HEK293 (cell line): ENCODE measurements around the gene CDKL2.

Experiments used
- TRIM28 ChIP-seq: IDR thresholded peaks from 2 replicates; pipeline ENCODE4 v1.6.1; 2011; ENCODE audit warnings: low read length, control low read depth, borderline replicate concordance
- ZNF416 ChIP-seq: fragments of 450-650 bp; formaldehyde crosslinking; IDR thresholded peaks from 2 replicates; pipeline ENCODE4 v1.5.1; 2016; ENCODE audit warnings: missing biosample characterization, missing genetic modification characterization
- TF ChIP-seq, protein P1 (sequence below): fragments of 450-650 bp; formaldehyde crosslinking; IDR thresholded peaks from 2 replicates; pipeline ENCODE4 v1.5.1; 2016; ENCODE audit warnings: missing biosample characterization, missing genetic modification characterization
- TF ChIP-seq, protein P2 (sequence below): fragments of 450-650 bp; formaldehyde crosslinking; optimal IDR thresholded peaks from 2 replicates; pipeline ENCODE3; 2016; ENCODE audit warnings: missing biosample characterization, mild to moderate bottlenecking, missing genetic modification characterization

GRCh38 chr4:75561789-75562188 lies 68.5 kb downstream of the CDKL2 start:
- TF ChIP-seq TRIM28, result no peak
- TF ChIP-seq, protein P1, sequence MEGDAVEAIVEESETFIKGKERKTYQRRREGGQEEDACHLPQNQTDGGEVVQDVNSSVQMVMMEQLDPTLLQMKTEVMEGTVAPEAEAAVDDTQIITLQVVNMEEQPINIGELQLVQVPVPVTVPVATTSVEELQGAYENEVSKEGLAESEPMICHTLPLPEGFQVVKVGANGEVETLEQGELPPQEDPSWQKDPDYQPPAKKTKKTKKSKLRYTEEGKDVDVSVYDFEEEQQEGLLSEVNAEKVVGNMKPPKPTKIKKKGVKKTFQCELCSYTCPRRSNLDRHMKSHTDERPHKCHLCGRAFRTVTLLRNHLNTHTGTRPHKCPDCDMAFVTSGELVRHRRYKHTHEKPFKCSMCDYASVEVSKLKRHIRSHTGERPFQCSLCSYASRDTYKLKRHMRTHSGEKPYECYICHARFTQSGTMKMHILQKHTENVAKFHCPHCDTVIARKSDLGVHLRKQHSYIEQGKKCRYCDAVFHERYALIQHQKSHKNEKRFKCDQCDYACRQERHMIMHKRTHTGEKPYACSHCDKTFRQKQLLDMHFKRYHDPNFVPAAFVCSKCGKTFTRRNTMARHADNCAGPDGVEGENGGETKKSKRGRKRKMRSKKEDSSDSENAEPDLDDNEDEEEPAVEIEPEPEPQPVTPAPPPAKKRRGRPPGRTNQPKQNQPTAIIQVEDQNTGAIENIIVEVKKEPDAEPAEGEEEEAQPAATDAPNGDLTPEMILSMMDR (tag by site-specific recombination), result no peak
- TF ChIP-seq, protein P2, sequence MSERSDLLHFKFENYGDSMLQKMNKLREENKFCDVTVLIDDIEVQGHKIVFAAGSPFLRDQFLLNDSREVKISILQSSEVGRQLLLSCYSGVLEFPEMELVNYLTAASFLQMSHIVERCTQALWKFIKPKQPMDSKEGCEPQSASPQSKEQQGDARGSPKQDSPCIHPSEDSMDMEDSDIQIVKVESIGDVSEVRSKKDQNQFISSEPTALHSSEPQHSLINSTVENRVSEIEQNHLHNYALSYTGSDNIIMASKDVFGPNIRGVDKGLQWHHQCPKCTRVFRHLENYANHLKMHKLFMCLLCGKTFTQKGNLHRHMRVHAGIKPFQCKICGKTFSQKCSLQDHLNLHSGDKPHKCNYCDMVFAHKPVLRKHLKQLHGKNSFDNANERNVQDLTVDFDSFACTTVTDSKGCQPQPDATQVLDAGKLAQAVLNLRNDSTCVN (tag by site-specific recombination), result no peak
- no peak for TF ChIP-seq ZNF416 (tag by site-specific recombination)
